SJCRH30 (cell line): Measurements from ENCODE around the gene SLC9A5. TPM values are rescaled to one million over a fixed set of nuclear protein-coding genes. Genes with fewer than 3 reads are reported as not detected.
A peak's percentile ranks its signal among the peaks of the same experiment; 100 is the strongest.

Experiments used
- DNase-seq, 2 experiments: peaks; one replicate each; pipeline ENCODE4 v3.0.0-alpha.2; 2015 to 2020
- H3K27ac ChIP-seq: fragments of 250-450 bp; sonication (Bioruptor Pico); 2 replicates; pipeline ENCODE4 v1.5.1; 2020; ENCODE audit warnings: mild to moderate bottlenecking, moderate library complexity
- H3K27me3 ChIP-seq: fragments of 250-450 bp; sonication (Bioruptor Pico); 2 replicates; pipeline ENCODE4 v1.5.1; 2020; ENCODE audit warnings: mild to moderate bottlenecking, moderate library complexity
- H3K36me3 ChIP-seq: fragments of 250-450 bp; sonication (Bioruptor Pico); 2 replicates; pipeline ENCODE4 v1.5.1; 2020; ENCODE audit warnings: mild to moderate bottlenecking, moderate library complexity
- H3K4me1 ChIP-seq: fragments of 250-450 bp; sonication (Bioruptor Pico); 2 replicates; pipeline ENCODE4 v1.5.1; 2020; ENCODE audit warnings: mild to moderate bottlenecking, moderate library complexity
- H3K4me3 ChIP-seq: fragments of 250-450 bp; sonication (Bioruptor Pico); 2 replicates; pipeline ENCODE4 v1.5.1; 2020; ENCODE audit warnings: mild to moderate bottlenecking, moderate library complexity
- H3K9me3 ChIP-seq: fragments of 250-450 bp; sonication (Bioruptor Pico); replicated peaks from 2 replicates; pipeline ENCODE4 v1.5.1; 2020; ENCODE audit warnings: mild to moderate bottlenecking, moderate library complexity
- total RNA-seq: library from RNA; depleted of rRNA; stranded (reverse); fragments of >200 nt; shearing (Covaris generic); gene quantifications from 2 replicates; pipeline ENCODE4 v1.2.3, GENCODE V29; 2014

SLC9A5 gene
- total RNA-seq, 1 experiment from 2014 or later, result 1.4 TPM

- no peak for DNase-seq
- Histone ChIP-seq H3K4me3 (no peak overlapping the region), H3K9me3 (no peaks in the 10 kb centered on the region), H3K4me1 (peaks cover 9% of the 10 kb centered on the region; the same call in 1 of the 2 replicates), H3K27me3 (no peaks in the 10 kb centered on the region), H3K27ac (no peak overlapping the region), H3K36me3 (no peaks in the 10 kb centered on the region)
Measured at GRCh38 chr16:67252609-67253497, 4.1 kb downstream of the SLC9A5 start.

- no peak overlapping the region for H3K27ac ChIP-seq
- H3K9me3 ChIP-seq, result no peaks in the 10 kb centered on the region
- H3K4me3 ChIP-seq, result no peak overlapping the region
- no peaks in the 10 kb centered on the region for H3K27me3 ChIP-seq
- no peak for DNase-seq
- H3K36me3 ChIP-seq, result no peaks in the 10 kb centered on the region
- no peaks in the 10 kb centered on the region; the same call in 1 of the 2 replicates for H3K4me1 ChIP-seq
Measured at GRCh38 chr16:67254801-67255552, 6.2 kb downstream of the SLC9A5 start.

GRCh38 chr16:67255553-67256221 is 6.9 kb downstream of the SLC9A5 start:
- no peak overlapping the region for H3K4me3 ChIP-seq
- no peak for DNase-seq
- no peaks in the 10 kb centered on the region for H3K36me3 ChIP-seq
- no peaks in the 10 kb centered on the region for H3K9me3 ChIP-seq
- H3K27ac ChIP-seq, result no peak overlapping the region
- H3K4me1 ChIP-seq, result no peaks in the 10 kb centered on the region
- no peaks in the 10 kb centered on the region for H3K27me3 ChIP-seq

- Histone ChIP-seq H3K36me3 (no peaks in the 10 kb centered on the region), H3K9me3 (no peaks in the 10 kb centered on the region), H3K4me1 (0 out of 2 replicates have a peak, but pooled peaks cover 3% of the 10 kb centered on the region), H3K4me3 (no peak overlapping the region), H3K27me3 (no peaks in the 10 kb centered on the region), H3K27ac (no peak overlapping the region)
- DNase-seq, result no peak
Measured at GRCh38 chr16:67256701-67257230, 8.0 kb downstream of the SLC9A5 start.

GRCh38 chr16:67257486-67258160 is 8.8 kb downstream of the SLC9A5 start:
- no peak for DNase-seq
- 0 out of 2 replicates have a peak, but pooled peaks cover 3% of the 10 kb centered on the region for H3K4me1 ChIP-seq
- H3K9me3 ChIP-seq, result no peaks in the 10 kb centered on the region
- no peak overlapping the region for H3K4me3 ChIP-seq
- no peaks in the 10 kb centered on the region for H3K36me3 ChIP-seq
- no peak overlapping the region for H3K27ac ChIP-seq
- no peaks in the 10 kb centered on the region for H3K27me3 ChIP-seq

GRCh38 chr16:67258161-67258835 is 9.5 kb downstream of the SLC9A5 start:
- Histone ChIP-seq H3K36me3 (no peaks in the 10 kb centered on the region), H3K4me1 (0 out of 2 replicates have a peak, but pooled peaks cover 3% of the 10 kb centered on the region), H3K9me3 (no peaks in the 10 kb centered on the region), H3K27ac (no peak overlapping the region), H3K27me3 (no peaks in the 10 kb centered on the region), H3K4me3 (no peak overlapping the region)
- no peak for DNase-seq

- Histone ChIP-seq H3K9me3 (no peaks in the 10 kb centered on the region), H3K27ac (no peak overlapping the region), H3K4me3 (no peak overlapping the region), H3K36me3 (no peaks in the 10 kb centered on the region), H3K27me3 (no peaks in the 10 kb centered on the region; the same call in 1 of the 2 replicates), H3K4me1 (0 out of 2 replicates have a peak, but pooled peaks cover 3% of the 10 kb centered on the region)
- DNase-seq, result no peak
Measured at GRCh38 chr16:67259705-67260104, 10.9 kb downstream of the SLC9A5 start.

- Histone ChIP-seq H3K36me3 (no peaks in the 10 kb centered on the region), H3K4me3 (no peak overlapping the region), H3K27me3 (no peaks in the 10 kb centered on the region; the same call in 1 of the 2 replicates), H3K9me3 (no peaks in the 10 kb centered on the region), H3K27ac (no peak overlapping the region), H3K4me1 (0 out of 2 replicates have a peak, but pooled peaks cover 3% of the 10 kb centered on the region)
- DNase-seq, result peak; percentile 72 to 89
Measured at GRCh38 chr16:67260426-67261063, 11.8 kb downstream of the SLC9A5 start.

- Histone ChIP-seq H3K36me3 (no peaks in the 10 kb centered on the region), H3K4me1 (0 out of 2 replicates have a peak, but pooled peaks cover 3% of the 10 kb centered on the region), H3K4me3 (no peak overlapping the region), H3K9me3 (no peaks in the 10 kb centered on the region), H3K27ac (no peak overlapping the region), H3K27me3 (no peaks in the 10 kb centered on the region; the same call in 1 of the 2 replicates)
- DNase-seq, result no peak
Measured at GRCh38 chr16:67263201-67263600, 14.4 kb downstream of the SLC9A5 start.

GRCh38 chr16:67264277-67264676 is 15.5 kb downstream of the SLC9A5 start:
- 0 out of 2 replicates have a peak, but pooled peaks cover 3% of the 10 kb centered on the region for H3K4me1 ChIP-seq
- H3K9me3 ChIP-seq, result no peaks in the 10 kb centered on the region
- DNase-seq, result peak; percentile 5 to 37
- H3K4me3 ChIP-seq, result no peak overlapping the region
- H3K27me3 ChIP-seq, result no peaks in the 10 kb centered on the region; the same call in 1 of the 2 replicates
- no peaks in the 10 kb centered on the region for H3K36me3 ChIP-seq
- H3K27ac ChIP-seq, result no peak overlapping the region

- H3K27me3 ChIP-seq, result no peaks in the 10 kb centered on the region; the same call in 1 of the 2 replicates
- no peak overlapping the region for H3K4me3 ChIP-seq
- 0 out of 2 replicates have a peak, but pooled peaks cover 3% of the 10 kb centered on the region for H3K4me1 ChIP-seq
- no peaks in the 10 kb centered on the region for H3K9me3 ChIP-seq
- no peak overlapping the region for H3K27ac ChIP-seq
- DNase-seq, result no peak
- no peaks in the 10 kb centered on the region for H3K36me3 ChIP-seq
Measured at GRCh38 chr16:67264866-67265265, 16.1 kb downstream of the SLC9A5 start.

GRCh38 chr16:67265834-67266233 is 17.1 kb downstream of the SLC9A5 start:
- H3K4me3 ChIP-seq, result no peak overlapping the region
- 0 out of 2 replicates have a peak, but pooled peaks cover 2% of the 10 kb centered on the region for H3K4me1 ChIP-seq
- no peaks in the 10 kb centered on the region for H3K36me3 ChIP-seq
- H3K27me3 ChIP-seq, result no peaks in the 10 kb centered on the region; the same call in 1 of the 2 replicates
- no peaks in the 10 kb centered on the region for H3K9me3 ChIP-seq
- no peak overlapping the region for H3K27ac ChIP-seq
- no peak for DNase-seq

GRCh38 chr16:67268136-67268579 is 19.4 kb downstream of the SLC9A5 start:
- Histone ChIP-seq H3K9me3 (no peaks in the 10 kb centered on the region), H3K36me3 (no peaks in the 10 kb centered on the region), H3K27me3 (no peaks in the 10 kb centered on the region; the same call in 1 of the 2 replicates), H3K4me1 (no peaks in the 10 kb centered on the region), H3K27ac (no peak overlapping the region), H3K4me3 (no peak overlapping the region)
- DNase-seq, result no peak
